ENCODE data around the gene BTBD9. TPM values are rescaled to one million over a fixed set of nuclear protein-coding genes. Genes with fewer than 3 reads are reported as not detected.

Gene BTBD9
- total RNA-seq, 1 experiment from 2014 or later: 4.5 TPM

GRCh38 chr6:38492031-38492430 lies 147.7 kb downstream of the BTBD9 start:
- Histone ChIP-seq H3K27me3 (no peaks in the 10 kb centered on the region), H3K36me3 (no peaks in the 10 kb centered on the region), H3K4me3 (no peak overlapping the region), H3K9me3 (no peaks in the 10 kb centered on the region)
- no peak for DNase-seq

- Histone ChIP-seq H3K36me3 (no peaks in the 10 kb centered on the region), H3K27me3 (no peaks in the 10 kb centered on the region), H3K4me3 (no peak overlapping the region), H3K9me3 (no peaks in the 10 kb centered on the region)
- no peak for DNase-seq
These were observed 149.8 kb downstream of the BTBD9 start for GRCh38 chr6:38489951-38490350.

DNA sequence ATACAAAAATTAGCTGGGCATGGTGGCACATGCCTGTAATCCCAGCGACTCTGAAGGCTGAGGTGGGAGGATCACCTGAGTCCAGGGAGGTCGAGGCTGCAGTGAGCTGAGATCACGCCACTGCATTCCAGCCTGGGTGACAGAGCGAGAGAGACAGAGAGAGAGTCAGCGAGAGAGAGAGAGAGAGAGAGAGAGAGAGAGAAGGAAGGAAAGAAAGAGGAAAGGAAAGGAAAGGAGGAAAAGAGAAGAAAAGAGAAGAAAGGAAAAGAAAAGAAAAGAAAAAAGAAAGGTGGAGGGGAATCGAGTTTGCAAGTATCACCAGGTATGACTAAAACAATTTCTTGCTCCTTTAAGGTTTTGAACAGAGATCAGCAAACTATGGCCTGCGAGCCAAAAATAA lies 152.3 kb downstream of the BTBD9 start:
- Histone ChIP-seq H3K27me3 (no peaks in the 10 kb centered on the region), H3K36me3 (no peaks in the 10 kb centered on the region)
- DNase-seq: no peak

DNA sequence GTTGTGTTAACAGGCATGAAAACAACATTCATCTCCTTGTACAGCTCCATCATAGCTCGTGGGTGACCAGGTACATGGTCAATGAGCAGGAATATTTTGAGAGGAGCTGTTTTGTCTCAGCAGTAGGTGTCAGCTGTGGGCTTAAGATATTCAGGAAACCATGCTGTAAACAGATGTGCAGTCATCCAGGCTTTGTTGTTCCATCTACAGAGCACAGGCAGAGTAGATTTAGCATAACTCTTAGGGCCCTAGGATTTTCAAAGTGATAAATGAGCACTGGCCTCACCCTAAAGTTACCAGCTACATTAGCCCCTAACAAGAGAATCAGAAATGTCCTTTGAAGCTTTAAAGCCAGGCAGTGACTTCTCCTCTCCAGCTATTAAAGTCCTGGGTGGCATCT lies 154.2 kb downstream of the BTBD9 start:
- no peak for DNase-seq
- Histone ChIP-seq H3K27me3 (no peaks in the 10 kb centered on the region), H3K9me3 (no peaks in the 10 kb centered on the region), H3K36me3 (no peaks in the 10 kb centered on the region), H3K4me3 (no peak overlapping the region)

More for the DNA sequence above, 152.3 kb downstream of the BTBD9 start:
- Histone ChIP-seq H3K9me3 (no peaks in the 10 kb centered on the region), H3K4me3 (no peak overlapping the region)

GRCh38 chr6:38484656-38485055 lies 155.1 kb downstream of the BTBD9 start:
- Histone ChIP-seq H3K27me3 (no peaks in the 10 kb centered on the region), H3K4me3 (no peak overlapping the region), H3K36me3 (no peaks in the 10 kb centered on the region), H3K9me3 (no peaks in the 10 kb centered on the region)
- DNase-seq: no peak

- H3K4me3 ChIP-seq: no peak overlapping the region
- H3K36me3 ChIP-seq: no peaks in the 10 kb centered on the region
- no peaks in the 10 kb centered on the region for H3K27me3 ChIP-seq
- H3K9me3 ChIP-seq: no peaks in the 10 kb centered on the region
- DNase-seq: no peak
These were observed 156.2 kb downstream of the BTBD9 start for GRCh38 chr6:38483526-38483925.

DNA sequence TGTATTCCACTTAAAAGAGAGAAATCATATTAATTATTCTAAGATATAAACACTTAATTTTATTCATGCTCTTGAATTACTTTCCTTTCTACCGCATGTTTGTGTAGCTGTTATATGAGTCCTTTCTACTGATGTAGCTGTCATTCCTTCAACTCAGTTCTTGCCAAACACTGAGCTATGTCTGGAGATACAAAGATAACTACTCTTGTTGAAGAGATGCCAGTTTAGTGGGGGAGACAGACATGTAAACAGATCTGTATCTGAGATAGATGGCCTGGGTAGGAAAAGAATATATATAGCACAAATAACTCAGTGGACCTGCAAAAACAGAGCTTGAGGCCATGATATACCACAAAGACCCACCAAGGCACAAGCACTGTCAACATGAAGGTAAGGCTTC lies 157.3 kb downstream of the BTBD9 start:
- no peak for DNase-seq
- Histone ChIP-seq H3K9me3 (no peaks in the 10 kb centered on the region), H3K27me3 (no peaks in the 10 kb centered on the region), H3K36me3 (no peaks in the 10 kb centered on the region), H3K4me3 (no peak overlapping the region)

DNA sequence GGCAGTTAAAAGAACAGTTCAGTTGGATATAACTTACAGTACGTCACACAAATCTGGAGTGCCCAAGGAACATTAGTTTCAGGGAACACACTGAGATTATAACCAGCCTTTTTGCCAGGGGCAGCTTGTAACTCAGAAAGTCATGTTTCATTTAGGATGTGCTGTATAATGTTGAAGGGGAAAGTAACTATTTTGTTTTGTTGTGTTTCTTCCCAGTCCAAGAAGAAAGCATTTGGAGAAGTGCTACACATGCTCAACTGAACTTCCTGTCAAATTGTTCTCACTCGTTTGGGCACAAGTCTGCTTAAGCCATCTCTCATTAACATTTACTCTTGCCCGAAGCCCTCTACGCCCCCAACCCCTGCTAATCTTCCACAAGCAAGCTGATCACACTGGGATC lies 157.9 kb downstream of the BTBD9 start:
- Histone ChIP-seq H3K4me3 (no peak overlapping the region), H3K27me3 (no peaks in the 10 kb centered on the region), H3K9me3 (no peaks in the 10 kb centered on the region), H3K36me3 (no peaks in the 10 kb centered on the region)
- no peak for DNase-seq

DNA sequence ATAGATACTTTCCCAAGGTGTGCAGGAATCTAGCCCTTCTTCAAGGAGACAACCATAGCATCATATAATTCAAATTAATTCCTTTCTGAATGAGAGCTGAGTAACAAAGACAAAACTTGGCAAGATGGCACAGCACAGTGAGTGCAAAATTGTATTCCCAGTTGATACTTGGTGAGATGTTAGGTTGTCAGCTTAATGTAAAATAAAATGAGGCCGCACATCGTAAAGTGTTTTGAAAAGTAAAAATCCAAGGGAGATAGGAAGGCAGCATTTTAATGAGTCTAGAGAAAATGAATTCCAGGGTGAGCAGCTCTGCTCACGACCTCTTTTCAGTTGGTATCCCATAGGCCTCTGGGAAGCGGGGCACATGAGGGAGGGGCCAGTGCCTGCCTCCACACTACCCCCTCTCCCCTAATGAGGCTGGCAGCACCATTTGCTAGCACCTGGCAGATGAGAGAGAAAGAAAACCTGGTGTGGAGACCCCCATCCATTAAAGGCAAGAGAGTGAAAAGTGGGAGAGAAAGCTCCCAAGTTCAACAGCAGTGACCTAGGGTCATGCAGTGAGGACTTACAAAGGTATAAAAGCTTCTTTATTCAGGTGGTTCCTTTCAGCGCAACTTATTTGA lies 158.4 kb downstream of the BTBD9 start:
- H3K4me3 ChIP-seq: no peak overlapping the region
- no peaks in the 10 kb centered on the region for H3K27me3 ChIP-seq
- no peaks in the 10 kb centered on the region for H3K36me3 ChIP-seq
- DNase-seq: no peak
- H3K9me3 ChIP-seq: no peaks in the 10 kb centered on the region

GRCh38 chr6:38480036-38480435 lies 159.7 kb downstream of the BTBD9 start:
- DNase-seq: no peak
- H3K9me3 ChIP-seq: no peaks in the 10 kb centered on the region
- H3K4me3 ChIP-seq: no peak overlapping the region
- H3K27me3 ChIP-seq: no peaks in the 10 kb centered on the region
- H3K36me3 ChIP-seq: no peaks in the 10 kb centered on the region

DNA sequence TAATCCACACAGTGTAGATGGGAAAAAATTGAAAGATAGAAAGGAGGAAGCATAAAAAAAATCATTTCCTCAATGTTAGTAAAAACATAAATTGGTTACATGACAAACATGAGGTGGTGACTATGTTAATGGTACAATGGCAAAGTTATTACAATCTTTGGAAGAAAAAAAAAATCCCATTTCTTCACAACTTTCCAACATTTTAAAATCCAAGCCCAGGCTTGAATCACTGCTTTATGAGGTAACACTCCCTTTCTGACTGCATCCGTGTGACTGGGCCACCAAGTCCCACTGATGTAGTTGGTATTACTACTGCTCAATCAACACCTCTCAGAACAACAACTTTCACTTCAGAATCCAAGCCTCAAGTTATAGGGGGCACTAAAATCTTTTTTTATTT lies 160.4 kb downstream of the BTBD9 start:
- Histone ChIP-seq H3K9me3 (no peaks in the 10 kb centered on the region), H3K4me3 (no peak overlapping the region), H3K36me3 (no peaks in the 10 kb centered on the region), H3K27me3 (no peaks in the 10 kb centered on the region)
- no peak for DNase-seq

- Histone ChIP-seq H3K9me3 (no peaks in the 10 kb centered on the region), H3K27me3 (no peaks in the 10 kb centered on the region), H3K4me3 (no peak overlapping the region), H3K36me3 (no peaks in the 10 kb centered on the region)
- DNase-seq: no peak
These were observed 162.0 kb downstream of the BTBD9 start for GRCh38 chr6:38477680-38478260.

DNA sequence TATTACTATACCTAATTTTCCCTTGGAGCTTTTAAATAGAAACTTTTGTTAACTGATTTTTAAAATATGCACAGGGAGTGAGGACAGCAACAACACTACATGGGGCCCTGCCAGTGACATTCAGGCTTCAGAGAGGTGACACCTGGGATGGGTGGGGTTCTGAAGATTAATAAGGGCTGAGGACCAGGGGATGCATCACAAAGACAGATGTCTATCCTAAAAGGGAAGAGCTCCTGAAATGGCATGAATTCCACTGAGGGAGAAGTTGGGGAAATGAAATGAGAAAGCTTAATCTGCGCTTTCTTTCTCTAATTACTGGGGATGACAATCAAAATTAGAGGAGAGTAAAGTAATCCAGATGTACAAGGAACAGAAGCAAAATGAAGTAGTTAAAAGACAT lies 162.8 kb downstream of the BTBD9 start:
- DNase-seq: no peak
- Histone ChIP-seq H3K4me3 (no peak overlapping the region), H3K27me3 (no peaks in the 10 kb centered on the region), H3K9me3 (no peaks in the 10 kb centered on the region), H3K36me3 (no peaks in the 10 kb centered on the region)

GRCh38 chr6:38476141-38476540 lies 163.6 kb downstream of the BTBD9 start:
- DNase-seq: no peak
- Histone ChIP-seq H3K36me3 (no peaks in the 10 kb centered on the region), H3K4me3 (no peak overlapping the region), H3K9me3 (no peaks in the 10 kb centered on the region), H3K27me3 (no peaks in the 10 kb centered on the region)

GRCh38 chr6:38470548-38470947 lies 169.2 kb downstream of the BTBD9 start:
- no peaks in the 10 kb centered on the region for H3K9me3 ChIP-seq
- no peaks in the 10 kb centered on the region for H3K27me3 ChIP-seq
- no peaks in the 10 kb centered on the region for H3K36me3 ChIP-seq
- no peak for DNase-seq
- H3K4me3 ChIP-seq: no peak overlapping the region

DNA sequence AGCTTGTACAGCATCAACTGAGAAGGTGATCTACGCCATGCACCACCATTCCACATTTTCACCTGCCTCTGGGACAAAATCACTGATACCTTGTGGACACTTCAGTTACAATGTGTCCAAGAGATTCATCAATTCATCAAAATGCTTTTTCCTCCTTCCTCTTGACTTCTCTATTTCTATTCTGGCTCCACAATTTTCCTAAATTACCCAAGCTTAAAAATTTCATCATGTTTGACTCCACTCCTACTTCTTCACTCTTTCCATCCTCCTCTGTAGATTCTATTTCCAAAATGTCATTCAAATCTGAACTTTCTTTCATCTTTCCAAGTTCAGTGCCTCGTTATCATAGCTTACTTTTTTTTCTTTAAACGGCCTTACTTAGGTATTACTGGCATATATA lies 172.2 kb downstream of the BTBD9 start:
- no peak for DNase-seq
- Histone ChIP-seq H3K27me3 (no peaks in the 10 kb centered on the region), H3K9me3 (peaks cover 2% of the 10 kb centered on the region; the same call in 1 of the 2 replicates), H3K36me3 (no peaks in the 10 kb centered on the region), H3K4me3 (no peak overlapping the region)

DNA sequence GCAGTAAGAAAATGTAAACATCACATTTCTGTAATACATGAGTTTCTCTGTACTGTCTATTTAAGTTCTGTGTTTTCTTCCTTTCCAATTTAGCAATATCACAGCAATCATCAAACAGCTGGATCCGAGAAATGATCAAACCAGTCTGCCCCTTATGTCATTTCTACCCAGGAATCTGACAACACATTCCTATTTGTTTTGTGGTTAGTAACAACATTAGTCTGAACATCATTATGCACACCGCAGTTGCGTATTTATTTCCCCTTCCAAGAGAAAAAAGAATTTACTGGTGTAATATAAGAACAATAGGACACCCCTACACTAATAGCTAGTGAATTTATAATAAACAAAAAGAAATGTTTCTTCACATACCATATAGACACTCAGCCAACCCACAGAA lies 179.5 kb downstream of the BTBD9 start:
- DNase-seq: no peak
- Histone ChIP-seq H3K9me3 (peaks cover 2% of the 10 kb centered on the region; the same call in 1 of the 2 replicates), H3K27me3 (no peaks in the 10 kb centered on the region), H3K4me3 (no peak overlapping the region), H3K36me3 (no peaks in the 10 kb centered on the region)

DNA sequence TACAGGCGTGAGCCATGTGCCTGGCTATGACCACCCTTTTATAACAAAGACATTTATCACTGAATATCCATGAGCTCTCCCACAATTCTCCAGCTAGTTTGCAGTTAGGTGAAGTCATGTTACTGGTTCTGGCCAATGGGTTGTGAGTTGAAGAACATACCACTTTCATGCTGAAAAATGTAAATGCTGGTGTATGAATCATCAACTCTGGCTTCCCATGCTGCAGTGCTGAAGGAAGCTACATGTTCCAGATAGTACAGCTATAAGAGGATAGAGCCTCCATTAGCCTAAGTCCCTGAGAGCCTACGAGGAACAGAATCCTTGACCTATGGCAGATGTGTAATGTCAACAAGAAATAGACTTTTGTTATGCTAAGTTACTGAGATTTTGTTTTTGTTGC lies 180.4 kb downstream of the BTBD9 start:
- peak; percentile 5 for DNase-seq
- no peaks in the 10 kb centered on the region for H3K36me3 ChIP-seq
- H3K27me3 ChIP-seq: no peaks in the 10 kb centered on the region
- no peaks in the 10 kb centered on the region for H3K9me3 ChIP-seq
- no peak overlapping the region for H3K4me3 ChIP-seq
